A549 (cell line): Measurements from ENCODE around the gene TRIM7.

Source experiments
- CBX2 ChIP-seq: fragments of 200-600 bp; sonication (generic); IDR thresholded peaks from 2 replicates; pipeline ENCODE4 v1.6.1; 2016; ENCODE audit warnings: low read depth, mild to moderate bottlenecking, borderline replicate concordance
- KDM1A ChIP-seq: fragments of 200-600 bp; sonication (generic); IDR thresholded peaks from 2 replicates; pipeline ENCODE4 v1.6.1; 2016; ENCODE audit warnings: low read depth, mild to moderate bottlenecking
- MAFK ChIP-seq: fragments of 450-650 bp; IDR thresholded peaks from 2 replicates; pipeline ENCODE4 v1.6.1; 2014; ENCODE audit not compliant: partially characterized antibody
- PHF8 ChIP-seq: fragments of 200-600 bp; sonication (generic); IDR thresholded peaks from 2 replicates; pipeline ENCODE4 v1.6.1; 2016; ENCODE audit warnings: low read depth, mild to moderate bottlenecking, antibody characterized with exemption, moderate library complexity, borderline replicate concordance
- POLR2A ChIP-seq: IDR thresholded peaks from 2 replicates; pipeline ENCODE4 v1.6.1; 2012; ENCODE audit warnings: mild to moderate bottlenecking, low read length
- RCOR1 ChIP-seq: fragments of 150-350 bp; IDR thresholded peaks from 2 replicates; pipeline ENCODE4 v1.6.1; 2014; ENCODE audit warnings: antibody characterized with exemption, low read length, low read depth
- RFX5 ChIP-seq: fragments of 450-650 bp; IDR thresholded peaks from 2 replicates; pipeline ENCODE4 v1.7.1; 2014; ENCODE audit warnings: antibody characterized with exemption, mild to moderate bottlenecking, moderate library complexity
- TFCP2L1 ChIP-seq: fragments of 250-450 bp; sonication (Bioruptor Pico); IDR thresholded peaks from 2 replicates; pipeline ENCODE4 v1.5.0; 2021; ENCODE audit warnings: mild to moderate bottlenecking
- TF ChIP-seq, protein P1 (sequence below): fragments of >200 bp; sonication (Bioruptor Twin); formaldehyde crosslinking; IDR thresholded peaks from 3 replicates; pipeline ENCODE4 v1.5.1; 2016
- TF ChIP-seq, protein P2 (sequence below): IDR thresholded peaks from 2 replicates; pipeline ENCODE4 v1.6.1; 2012; ENCODE audit warnings: low read depth, borderline replicate concordance
- TF ChIP-seq, protein P3 (sequence below): IDR thresholded peaks from 2 replicates; pipeline ENCODE4 v1.6.1; 2012

- TF ChIP-seq PHF8: no peak
- TF ChIP-seq, protein P1, sequence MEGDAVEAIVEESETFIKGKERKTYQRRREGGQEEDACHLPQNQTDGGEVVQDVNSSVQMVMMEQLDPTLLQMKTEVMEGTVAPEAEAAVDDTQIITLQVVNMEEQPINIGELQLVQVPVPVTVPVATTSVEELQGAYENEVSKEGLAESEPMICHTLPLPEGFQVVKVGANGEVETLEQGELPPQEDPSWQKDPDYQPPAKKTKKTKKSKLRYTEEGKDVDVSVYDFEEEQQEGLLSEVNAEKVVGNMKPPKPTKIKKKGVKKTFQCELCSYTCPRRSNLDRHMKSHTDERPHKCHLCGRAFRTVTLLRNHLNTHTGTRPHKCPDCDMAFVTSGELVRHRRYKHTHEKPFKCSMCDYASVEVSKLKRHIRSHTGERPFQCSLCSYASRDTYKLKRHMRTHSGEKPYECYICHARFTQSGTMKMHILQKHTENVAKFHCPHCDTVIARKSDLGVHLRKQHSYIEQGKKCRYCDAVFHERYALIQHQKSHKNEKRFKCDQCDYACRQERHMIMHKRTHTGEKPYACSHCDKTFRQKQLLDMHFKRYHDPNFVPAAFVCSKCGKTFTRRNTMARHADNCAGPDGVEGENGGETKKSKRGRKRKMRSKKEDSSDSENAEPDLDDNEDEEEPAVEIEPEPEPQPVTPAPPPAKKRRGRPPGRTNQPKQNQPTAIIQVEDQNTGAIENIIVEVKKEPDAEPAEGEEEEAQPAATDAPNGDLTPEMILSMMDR: no peak
- TF ChIP-seq, protein P2, sequence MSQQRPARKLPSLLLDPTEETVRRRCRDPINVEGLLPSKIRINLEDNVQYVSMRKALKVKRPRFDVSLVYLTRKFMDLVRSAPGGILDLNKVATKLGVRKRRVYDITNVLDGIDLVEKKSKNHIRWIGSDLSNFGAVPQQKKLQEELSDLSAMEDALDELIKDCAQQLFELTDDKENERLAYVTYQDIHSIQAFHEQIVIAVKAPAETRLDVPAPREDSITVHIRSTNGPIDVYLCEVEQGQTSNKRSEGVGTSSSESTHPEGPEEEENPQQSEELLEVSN: no peak
- TF ChIP-seq POLR2A: no peak
- TF ChIP-seq RFX5: no peak
- no peak for TF ChIP-seq MAFK
- no peak for TF ChIP-seq CBX2
- TF ChIP-seq KDM1A: no peak
- TF ChIP-seq, protein P3, sequence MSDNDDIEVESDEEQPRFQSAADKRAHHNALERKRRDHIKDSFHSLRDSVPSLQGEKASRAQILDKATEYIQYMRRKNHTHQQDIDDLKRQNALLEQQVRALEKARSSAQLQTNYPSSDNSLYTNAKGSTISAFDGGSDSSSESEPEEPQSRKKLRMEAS: no peak
- no peak for TF ChIP-seq RCOR1
- no peak for TF ChIP-seq TFCP2L1 (CRISPR knock-in tag)
Observed at GRCh38 chr5:181194489-181195248, 10.3 kb downstream of the TRIM7 start.
